ENCODE measurements around the gene C13orf46. TPM values are rescaled to one million over a fixed set of nuclear protein-coding genes. Genes with fewer than 3 reads are reported as not detected.

The C13orf46 gene
- total RNA-seq, 3 donors from 2014 or later: 1.1 to 1.5 (median 1.4) TPM

- DNase-seq: no peak
- no peak for ATAC-seq
- Mint-ChIP-seq H3K4me1 (ENCODE audit: low read depth) (peaks cover 7% of the 10 kb centered on the region), H3K36me3 (ENCODE audit: insufficient read depth) (no peaks in the 10 kb centered on the region), H3K4me3 (no peak overlapping the region), H3K27me3 (ENCODE audit: low read depth) (peaks cover 26% of the 10 kb centered on the region), H3K9me3 (no peaks in the 10 kb centered on the region)
Observed at GRCh38 chr13:113905018-113905417, 68.9 kb downstream of the C13orf46 start.

- no peak for ATAC-seq
- Mint-ChIP-seq H3K4me1 (ENCODE audit: low read depth) (peaks cover 7% of the 10 kb centered on the region), H3K9me3 (no peaks in the 10 kb centered on the region), H3K4me3 (no peak overlapping the region), H3K36me3 (ENCODE audit: insufficient read depth) (no peaks in the 10 kb centered on the region), H3K27me3 (ENCODE audit: low read depth) (peaks cover 20% of the 10 kb centered on the region)
- DNase-seq: no peak
Observed at GRCh38 chr13:113904411-113904810, 69.5 kb downstream of the C13orf46 start.

GRCh38 chr13:113903912-113904311 lies 70.0 kb downstream of the C13orf46 start:
- no peak for DNase-seq
- no peaks in the 10 kb centered on the region for H3K36me3 Mint-ChIP-seq (ENCODE audit: insufficient read depth)
- ATAC-seq: no peak
- peaks cover 15% of the 10 kb centered on the region for H3K27me3 Mint-ChIP-seq (ENCODE audit: low read depth)
- H3K4me1 Mint-ChIP-seq (ENCODE audit: low read depth): peaks cover 7% of the 10 kb centered on the region
- no peaks in the 10 kb centered on the region for H3K9me3 Mint-ChIP-seq
- H3K4me3 Mint-ChIP-seq: no peak overlapping the region

Other genes with a start within 250 kb of the C13orf46 start
- 1 to 10 TPM; 1.1 to 1.4 (median 1.3) TPM for gene TMEM255B, start 214.8 kb downstream of the C13orf46 start, total RNA-seq
- gene GAS6, start 110.0 kb downstream of the C13orf46 start, total RNA-seq: under 1 TPM; 0.61 to 0.84 (median 0.71) TPM
- gene RASA3, start 158.5 kb upstream of the C13orf46 start, total RNA-seq: 10 to 100 TPM; 23.7 to 28.7 (median 26.6) TPM
- gene CFAP97D2, start 205.2 kb upstream of the C13orf46 start, total RNA-seq: not detected